GM19468 (cell line): ENCODE results near the gene REN.

Experiments used
- ATAC-seq: cut with Tn5 transposase; IDR thresholded peaks from one replicate; pipeline ENCODE4 v1.9.1; 2021; ENCODE audit warnings: mild to moderate bottlenecking, moderate library complexity, moderate number of reproducible peaks; ENCODE audit not compliant: unreplicated experiment; ENCODE audit errors: extremely low read depth

REN gene

DNA sequence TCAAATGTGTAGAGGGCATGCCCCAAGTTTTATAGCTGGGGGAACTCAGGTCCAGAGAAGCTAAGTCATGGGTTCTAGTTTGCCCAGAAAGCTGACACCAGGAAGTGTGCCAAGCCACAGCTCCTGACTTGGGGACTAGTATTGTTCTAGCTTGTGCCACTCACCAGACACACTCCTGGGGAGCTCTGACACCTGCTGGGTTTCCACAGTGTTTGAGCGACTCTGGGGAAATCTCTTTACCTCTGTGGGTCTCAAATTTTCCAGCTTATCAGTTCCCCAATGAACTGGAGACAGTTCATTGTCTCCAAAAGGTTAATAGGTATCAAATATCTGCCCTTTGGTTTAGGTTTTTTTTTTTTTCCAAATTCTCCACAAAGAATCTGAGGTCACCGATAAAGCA is 25.9 kb upstream of the REN start:
- ATAC-seq: no peak

- no peak for ATAC-seq
Observed at GRCh38 chr1:204191456-204191855, 25.3 kb upstream of the REN start.

- no peak for ATAC-seq
Observed at GRCh38 chr1:204190212-204191211, 24.4 kb upstream of the REN start.

GRCh38 chr1:204188959-204189639 is 23.0 kb upstream of the REN start:
- no peak for ATAC-seq

DNA sequence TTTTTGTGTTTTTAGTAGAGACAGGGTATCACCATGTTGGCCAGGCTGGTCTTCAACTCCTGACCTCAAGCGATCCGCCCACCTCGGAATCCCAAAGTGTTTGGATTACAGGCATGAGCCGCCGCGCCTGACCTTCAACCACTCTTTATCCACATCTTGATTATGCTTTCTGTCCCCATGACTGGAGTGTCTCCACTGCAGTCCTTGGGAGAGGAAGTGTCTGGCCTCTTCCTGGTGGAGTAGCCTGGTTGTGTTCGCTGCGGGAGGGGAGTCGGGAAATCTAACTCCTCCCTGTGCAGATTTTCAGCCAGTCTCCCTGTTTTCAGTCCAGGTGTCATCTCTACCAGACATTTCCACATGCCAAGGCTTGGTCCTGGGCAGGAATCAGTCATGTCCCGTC is 20.5 kb upstream of the REN start:
- ATAC-seq: no peak

GRCh38 chr1:204181116-204181515 is 15.0 kb upstream of the REN start:
- ATAC-seq: no peak

DNA sequence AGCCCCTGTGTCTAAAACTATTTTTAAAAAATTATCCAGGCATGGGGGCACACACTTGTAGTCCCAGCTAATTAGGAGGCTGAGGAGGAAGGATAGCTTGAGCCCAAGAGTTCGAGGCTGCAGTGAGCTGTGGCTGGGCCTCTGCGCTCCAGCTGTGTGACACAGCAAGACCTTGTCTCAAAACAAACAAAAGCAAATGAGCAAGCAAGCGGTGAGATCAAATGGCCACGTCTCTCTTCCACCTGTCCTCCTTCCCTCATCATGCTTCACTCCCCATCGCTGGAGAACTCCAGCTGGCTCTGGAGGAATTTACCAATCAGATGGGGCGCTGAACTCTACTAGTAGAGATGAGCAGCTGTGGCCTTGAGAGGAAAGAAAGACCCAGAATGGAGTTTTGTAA is 14.0 kb upstream of the REN start:
- ATAC-seq: no peak

DNA sequence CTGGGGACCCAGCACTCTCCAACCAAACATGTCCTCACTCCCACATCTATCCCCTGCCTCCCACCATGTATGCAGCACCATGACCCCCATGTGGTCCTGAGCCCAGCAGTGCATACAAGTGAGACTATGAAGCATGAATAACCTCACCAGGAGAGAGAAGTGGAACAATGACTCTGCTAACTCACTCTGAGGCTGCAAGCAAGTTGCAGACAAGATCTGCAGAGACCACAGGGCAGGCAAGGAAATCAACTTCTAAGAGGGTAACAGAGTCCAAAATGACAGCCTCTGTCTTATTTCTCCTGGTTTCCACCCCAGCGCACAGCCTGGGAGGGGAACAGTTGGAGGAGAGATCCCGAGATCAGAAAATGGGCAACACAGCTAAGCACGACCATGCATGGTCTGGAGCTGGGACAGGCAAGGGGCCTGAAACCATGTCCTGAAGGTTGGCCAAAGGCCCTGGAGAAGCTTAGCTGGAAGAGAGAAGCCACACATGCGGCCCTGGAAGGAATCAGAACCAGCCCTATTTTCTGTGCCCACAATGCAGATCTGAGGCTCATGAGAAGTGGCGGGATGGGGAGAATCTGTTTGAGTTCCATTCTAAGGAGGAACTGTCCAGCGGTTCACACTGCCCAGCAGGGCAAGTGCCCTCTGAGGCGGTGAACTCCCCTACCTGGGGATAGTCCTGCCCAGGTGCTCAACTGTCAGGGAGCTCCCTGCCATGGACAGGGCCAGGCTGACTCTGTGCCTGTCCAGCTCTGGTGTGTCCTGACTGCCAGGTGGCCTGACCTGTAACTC is 12.5 kb upstream of the REN start:
- ATAC-seq: no peak

DNA sequence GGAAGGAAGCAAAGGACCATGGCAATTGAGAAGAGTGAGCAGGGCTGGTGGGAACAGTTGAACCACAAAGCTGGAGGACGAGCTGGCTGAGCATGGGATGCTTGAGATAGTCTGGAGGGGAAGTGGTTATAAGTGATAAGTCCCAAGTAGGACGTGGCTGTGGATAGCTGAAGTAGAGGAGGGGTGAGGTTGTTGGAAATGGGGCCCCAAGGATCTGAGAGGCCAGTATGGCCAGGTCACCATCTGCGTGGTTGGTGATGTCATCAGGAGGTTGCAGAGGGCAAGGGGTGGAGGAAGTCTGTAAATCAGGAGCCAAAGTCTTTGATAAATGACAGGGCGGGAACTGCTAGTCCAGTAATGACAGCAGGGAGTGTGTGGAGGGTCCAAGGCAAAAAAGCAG is 11.0 kb upstream of the REN start:
- no peak for ATAC-seq

DNA sequence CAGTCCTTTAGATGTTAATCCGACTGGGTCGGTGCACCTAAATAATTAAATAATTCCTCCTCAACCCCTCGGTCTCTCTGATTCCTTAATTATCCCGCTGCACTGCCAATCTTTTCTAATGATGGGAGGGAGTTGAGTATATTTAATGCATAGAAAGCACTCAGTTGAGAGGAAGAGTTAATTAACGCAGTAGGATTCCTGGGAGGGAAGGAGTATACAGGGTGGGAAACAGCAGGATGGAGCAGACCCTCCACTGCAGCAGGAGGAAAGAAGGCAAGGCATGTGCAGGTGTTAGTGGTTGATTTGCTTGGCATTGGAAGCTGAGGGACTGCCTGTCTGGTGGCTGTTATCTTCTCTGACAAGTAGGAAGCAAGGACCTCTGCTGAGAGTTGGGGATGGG is 9.9 kb upstream of the REN start:
- ATAC-seq: no peak

DNA sequence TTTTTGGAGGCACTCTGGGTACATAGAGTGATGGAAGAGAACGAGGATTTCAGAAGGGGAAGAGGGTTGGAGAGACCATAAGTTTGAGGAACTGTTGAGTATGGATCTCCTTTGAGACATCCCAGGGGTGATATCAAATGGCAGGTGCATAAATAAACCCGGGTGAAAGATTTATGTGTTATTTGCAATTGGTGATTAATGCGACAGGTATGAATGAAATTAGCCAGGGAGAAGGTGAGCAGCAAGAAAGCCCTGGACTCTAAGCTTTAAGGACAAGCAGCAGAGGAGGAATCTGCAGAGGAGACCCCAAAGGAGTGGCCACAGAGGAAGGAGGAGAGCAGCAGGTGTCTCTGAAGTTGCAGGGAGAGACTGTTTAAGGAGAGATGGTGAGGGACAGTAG is 8.8 kb upstream of the REN start:
- no peak for ATAC-seq

DNA sequence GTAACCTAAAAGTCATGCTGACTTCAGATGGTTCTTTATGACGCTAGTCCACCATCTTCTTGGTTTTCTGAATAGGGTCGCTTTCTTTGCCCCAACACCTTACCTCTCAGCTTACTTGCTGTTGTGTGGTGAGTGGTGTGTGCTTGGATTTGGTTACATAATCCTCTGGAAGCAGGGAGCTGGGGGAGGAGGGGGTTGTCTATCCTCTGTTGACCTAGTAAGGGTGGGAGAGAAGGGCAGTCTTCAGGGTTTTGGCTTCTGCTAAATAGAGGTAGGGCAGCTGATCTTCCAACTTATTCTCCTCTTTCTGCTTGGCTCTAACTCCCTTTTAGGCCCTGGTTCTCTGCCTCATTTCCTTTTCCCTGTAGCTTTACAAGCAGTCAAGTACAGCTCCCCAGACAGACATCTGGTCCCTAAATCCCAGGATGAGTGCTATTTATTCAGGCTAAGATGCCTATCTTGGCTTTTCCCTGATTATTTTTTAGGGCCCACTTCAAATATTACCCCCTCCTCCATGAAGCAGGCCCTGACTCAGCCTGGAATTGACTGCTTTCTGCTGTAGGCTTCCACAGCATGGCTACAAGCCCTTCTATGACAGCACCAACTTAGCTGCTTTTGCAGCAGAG is 6.4 kb upstream of the REN start:
- ATAC-seq: no peak

DNA sequence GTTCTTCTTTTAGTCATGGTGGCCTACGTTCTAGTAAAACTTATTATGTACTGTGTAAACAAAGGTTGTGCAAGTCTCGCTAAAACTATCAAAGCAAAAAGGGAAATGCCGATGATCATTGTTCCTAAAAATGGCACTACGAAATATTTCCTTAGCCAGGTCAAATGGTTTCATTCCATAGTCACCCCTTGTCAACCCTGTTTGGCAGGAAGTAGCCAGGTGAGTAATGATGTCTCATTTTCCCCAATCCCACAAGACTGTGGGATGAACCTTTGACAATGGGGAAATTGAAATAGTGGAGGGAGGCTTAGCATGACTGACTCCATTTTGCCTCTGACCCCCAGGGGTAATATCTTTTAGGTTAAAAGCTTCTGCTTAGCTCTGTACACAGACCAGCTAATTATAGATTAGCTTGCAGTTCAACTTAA is 5.6 kb upstream of the REN start:
- ATAC-seq: no peak

DNA sequence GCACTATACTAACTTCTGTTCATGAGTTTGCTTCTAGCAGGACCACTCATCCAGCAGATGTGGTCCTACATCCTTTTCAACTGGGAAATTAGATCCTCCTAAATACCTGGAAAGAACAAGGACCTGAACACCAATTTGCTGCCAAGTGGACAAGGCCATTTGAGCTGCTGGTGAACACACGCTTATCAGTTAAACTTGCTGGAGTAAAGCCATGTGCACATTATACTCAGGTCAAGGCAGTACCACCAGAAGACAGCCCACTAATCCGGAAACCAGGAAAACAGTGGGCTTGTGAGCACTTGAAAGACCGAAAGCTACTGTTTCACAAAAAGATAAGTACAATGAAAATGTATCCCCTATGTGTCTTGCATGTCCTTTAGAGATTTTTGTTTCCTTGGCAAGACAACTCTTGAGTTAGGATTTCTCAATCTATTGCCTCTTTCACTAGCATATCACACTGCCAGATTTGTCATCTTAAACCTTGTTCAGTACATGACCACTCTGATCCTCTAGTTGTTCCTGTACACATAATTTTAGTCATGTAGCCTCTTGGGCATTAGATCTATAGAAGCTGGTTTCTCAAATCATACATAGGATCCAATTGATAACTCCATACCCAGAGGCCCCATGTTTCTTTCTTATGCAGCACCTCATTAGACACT is 4.5 kb upstream of the REN start:
- no peak for ATAC-seq

GRCh38 chr1:204169858-204170257 is 3.7 kb upstream of the REN start:
- ATAC-seq: no peak

DNA sequence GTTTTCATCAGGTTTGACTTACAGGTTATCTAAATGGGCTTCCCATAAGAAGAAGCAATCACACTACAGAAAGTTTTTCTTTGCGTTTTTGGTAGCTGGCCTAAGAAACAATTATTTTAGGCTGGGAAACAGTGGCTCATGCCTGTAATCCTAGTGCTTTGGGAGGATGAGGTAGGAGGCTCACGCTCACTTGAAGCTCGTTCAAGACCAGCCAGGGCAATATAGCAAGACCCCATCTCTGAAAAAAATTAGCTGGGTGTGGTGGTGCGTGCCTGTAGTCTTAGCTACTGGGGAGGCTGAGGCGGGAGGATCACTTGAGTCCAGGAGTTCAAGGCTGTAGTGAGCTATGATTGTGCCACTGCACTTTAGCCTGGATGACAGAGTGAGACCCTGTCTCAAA is 1.6 kb upstream of the REN start:
- no peak for ATAC-seq

DNA sequence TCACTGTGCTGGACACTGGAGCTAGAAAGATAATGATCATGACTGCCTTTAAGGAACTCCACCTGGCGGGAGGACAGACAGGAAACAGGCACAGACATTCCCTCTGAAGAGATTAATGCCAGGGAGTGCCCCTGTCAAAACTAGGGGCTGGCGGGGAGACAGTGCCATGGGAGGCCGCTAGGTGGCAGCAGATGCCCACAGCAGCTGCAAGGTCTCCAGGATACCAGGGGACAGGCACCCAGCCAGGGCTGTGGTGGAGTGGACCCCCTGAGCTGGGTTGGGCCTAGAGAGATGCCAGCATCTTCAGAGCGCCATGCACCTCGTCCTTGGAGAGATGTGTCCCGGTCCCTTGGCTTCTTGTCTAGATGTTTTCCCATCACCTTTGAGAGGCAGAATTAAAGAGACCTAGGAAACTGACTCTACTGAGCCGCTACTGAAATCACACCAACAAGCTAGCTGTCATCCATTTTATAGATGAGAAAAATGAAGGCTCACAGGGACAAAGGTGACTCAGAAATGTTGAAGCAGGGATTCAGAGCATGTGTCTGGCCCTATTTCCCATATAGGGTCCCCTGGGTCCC is 3.6 kb downstream of the REN start:
- ATAC-seq: no peak

DNA sequence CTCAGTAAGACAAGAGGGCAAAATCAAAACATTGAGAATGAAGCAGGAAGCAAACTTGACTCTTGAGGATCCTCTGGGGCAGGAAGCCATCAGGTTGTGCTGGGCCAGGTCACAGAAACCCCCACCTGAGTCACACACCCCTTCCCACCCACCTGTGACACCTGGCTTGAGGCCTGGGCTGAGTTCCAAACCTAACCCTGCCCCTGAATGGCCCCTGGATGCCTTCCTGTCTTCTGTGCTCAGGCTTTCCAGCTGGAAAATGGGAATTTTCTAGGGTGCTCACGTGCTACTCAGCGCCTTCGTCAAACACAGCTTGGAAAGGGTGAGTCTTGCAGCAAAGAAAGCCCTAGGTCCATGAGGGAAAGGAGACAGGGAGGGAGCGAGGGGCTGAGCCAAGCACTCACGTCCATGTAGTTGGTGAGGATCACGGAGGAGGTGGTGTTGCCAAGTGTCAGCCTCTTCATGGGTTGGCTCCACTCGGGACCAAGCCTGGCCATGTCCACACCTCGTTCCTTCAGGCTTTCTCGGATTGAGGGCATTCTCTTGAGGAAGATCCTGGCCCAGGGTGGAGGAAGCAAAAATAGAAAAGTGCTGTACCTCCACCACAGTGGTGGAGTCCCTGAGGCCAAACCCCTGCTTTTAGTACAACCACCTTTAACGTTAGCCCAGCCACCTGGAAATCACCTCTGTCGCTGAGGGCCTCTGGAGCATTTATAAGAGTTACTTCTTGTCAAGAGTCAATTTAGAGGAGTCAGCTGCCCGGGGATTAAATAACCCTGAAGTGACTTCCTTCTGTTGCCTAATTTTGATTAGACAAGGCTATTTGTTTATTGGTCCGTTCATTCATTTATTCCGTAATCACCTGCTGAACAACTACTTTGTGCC is 4.3 kb downstream of the REN start:
- no peak for ATAC-seq
